HCT116 (cell line): Measurements from ENCODE around the gene LRRC4B. TPM values are rescaled to one million over a fixed set of nuclear protein-coding genes. Genes with fewer than 3 reads are reported as not detected.

ENCODE experiments used
- ATAC-seq: fragments of 200-7000 bp; cut with Tn5 transposase; 2 replicates; pipeline ENCODE4 v1.9.1; 2020; ENCODE audit warnings: mild to moderate bottlenecking, moderate library complexity
- BruUV-seq: library from RNA; stranded (reverse); fragments of 400-500 nt; replicated peaks from 2 replicates; lab custom pipeline; 2021; lab: Mats Ljungman, UMichigan
- CTCF ChIA-PET: fragments of 300-600 bp; sonication (Branson Sonifier 250); formaldehyde crosslinking; loops from one replicate; lab custom pipeline; 2021; ENCODE audit warnings: antibody characterized with exemption; lab: Charles Lee
- POLR2A ChIA-PET: fragments of 300-600, 350-600 bp; sonication (Branson Sonifier 250); formaldehyde crosslinking; loops from one replicate; lab custom pipeline; 2021; ENCODE audit warnings: antibody characterized with exemption; lab: Charles Lee
- RAD21 ChIA-PET, 2 experiments: fragments of 300-600 bp; sonication (Branson Sonifier 250); formaldehyde crosslinking; loops; one replicate each; lab custom pipeline; 2023; ENCODE audit warnings: low total read pairs in 2 of 2; ENCODE audit not compliant: uncharacterized antibody in 2 of 2, unreplicated experiment in 2 of 2, low non-redundant PET in 1 of 2; lab: Charles Lee
- DNase-seq: peaks from one replicate; pipeline ENCODE4 v3.0.0-alpha.2; 2010; ENCODE audit warnings: low read depth, low spot score
- H2AFZ ChIP-seq: fragments of 200-600 bp; shearing (Covaris generic), sonication (generic); 2 replicates; pipeline ENCODE4 v1.6.1; 2017; ENCODE audit warnings: low read depth, mixed run types, mixed read lengths, antibody characterized with exemption, low read length; ENCODE audit not compliant: poor library complexity, severe bottlenecking
- H3K27ac ChIP-seq: 2 replicates; pipeline ENCODE4 v1.5.1; 2012; ENCODE audit warnings: low read depth, low read length
- H3K27me3 ChIP-seq: fragments of 200-600 bp; sonication (generic); 2 replicates; pipeline ENCODE4 v1.6.1; 2016; ENCODE audit warnings: mixed run types, low read length, mixed read lengths; ENCODE audit not compliant: insufficient read depth
- H3K36me3 ChIP-seq, 2 experiments: fragments of 200-500 bp in 1 of 2; fragments of 200-600 bp in 1 of 2; sonication (Bioruptor generic) in 1 of 2; sonication (generic) in 1 of 2; 2 replicates each; pipeline versions ENCODE4 v1.5.1 to v1.6.1; 2014 to 2016; ENCODE audit warnings: low read length in 2 of 2, inconsistent platforms in 1 of 2, mixed read lengths in 1 of 2, mixed run types in 1 of 2; ENCODE audit not compliant: insufficient read depth in 2 of 2, control insufficient read depth in 1 of 2
- H3K4me1 ChIP-seq, 2 experiments: fragments of 200-600 bp in 1 of 2; sonication (generic) in 1 of 2; 2 replicates each; pipeline versions ENCODE4 v1.5.1 to v1.6.1; 2012 to 2017; ENCODE audit warnings: low read length in 2 of 2, inconsistent platforms in 1 of 2, mild to moderate bottlenecking in 1 of 2, mixed read lengths in 1 of 2, mixed run types in 1 of 2, moderate library complexity in 1 of 2; ENCODE audit not compliant: insufficient read depth in 2 of 2, control insufficient read depth in 1 of 2
- H3K4me2 ChIP-seq: fragments of 200-600 bp; sonication (generic); 2 replicates; pipeline ENCODE4 v1.6.1; 2017; ENCODE audit warnings: mixed run types, low read length, mixed read lengths
- H3K4me3 ChIP-seq, 2 experiments: fragments of 200-600 bp in 1 of 2; sonication (generic) in 1 of 2; replicated peaks in 1 of 2; 2 replicates each; pipeline ENCODE4 v1.5.1; 2011 to 2016; ENCODE audit warnings: low read length in 2 of 2, control low read depth in 1 of 2, low read depth in 1 of 2, mild to moderate bottlenecking in 1 of 2, mixed read lengths in 1 of 2, mixed run types in 1 of 2
- H3K79me2 ChIP-seq: fragments of 200-600 bp; sonication (generic); 2 replicates; pipeline ENCODE4 v1.6.1; 2017; ENCODE audit warnings: mild to moderate bottlenecking, mixed run types, low read length, moderate library complexity, mixed read lengths; ENCODE audit not compliant: insufficient read depth
- H3K9ac ChIP-seq: fragments of 200-600 bp; sonication (generic); 2 replicates; pipeline ENCODE4 v1.6.1; 2016; ENCODE audit warnings: low read length, mixed read lengths
- H3K9me2 ChIP-seq: fragments of 200-600 bp; sonication (generic), shearing (Covaris generic); 2 replicates; pipeline ENCODE4 v1.6.1; 2017; ENCODE audit warnings: mixed run types, mild to moderate bottlenecking, moderate library complexity; ENCODE audit not compliant: insufficient read depth
- H3K9me3 ChIP-seq, 2 experiments: fragments of 200-500 bp in 1 of 2; fragments of 200-600 bp in 1 of 2; sonication (Bioruptor generic) in 1 of 2; sonication (generic) in 1 of 2; 2 replicates each; pipeline ENCODE4 v1.6.1; 2014 to 2017; ENCODE audit warnings: low read length in 2 of 2, mixed read lengths in 2 of 2, inconsistent platforms in 1 of 2, low read depth in 1 of 2, mild to moderate bottlenecking in 1 of 2, mixed run types in 1 of 2, moderate library complexity in 1 of 2; ENCODE audit not compliant: control insufficient read depth in 1 of 2, insufficient read depth in 1 of 2
- H4K20me1 ChIP-seq: fragments of 200-600 bp; sonication (generic), shearing (Covaris generic); 2 replicates; pipeline ENCODE4 v1.6.1; 2017; ENCODE audit warnings: mixed run types, mild to moderate bottlenecking, moderate library complexity; ENCODE audit not compliant: insufficient read depth
- ATF3 ChIP-seq: IDR thresholded peaks from 2 replicates; pipeline ENCODE4 v1.6.1; 2012
- CBX3 ChIP-seq: IDR thresholded peaks from 2 replicates; pipeline ENCODE4 v1.6.1; 2012; ENCODE audit warnings: low read depth
- CEBPB ChIP-seq: IDR thresholded peaks from 2 replicates; pipeline ENCODE4 v1.6.1; 2012; ENCODE audit warnings: low read depth
- CTCF ChIP-seq, 3 experiments: fragments of 200-600 bp in 1 of 3; sonication (generic) in 1 of 3; IDR thresholded peaks in 2 of 3; conservative IDR thresholded peaks in 1 of 3; 2 replicates each; pipeline ENCODE4 v1.5.1; 2012 to 2017; ENCODE audit warnings: low read depth in 2 of 3, low read length in 2 of 3, antibody characterized with exemption in 1 of 3, borderline replicate concordance in 1 of 3, control low read depth in 1 of 3, mild to moderate bottlenecking in 1 of 3, mixed read lengths in 1 of 3, mixed run types in 1 of 3, moderate library complexity in 1 of 3; ENCODE audit not compliant: insufficient read depth in 1 of 3
- EGR1 ChIP-seq: IDR thresholded peaks from 2 replicates; pipeline ENCODE4 v1.6.1; 2012; ENCODE audit warnings: low read depth
- ELF1 ChIP-seq: IDR thresholded peaks from 2 replicates; pipeline ENCODE4 v1.6.1; 2012; ENCODE audit warnings: low read depth, borderline replicate concordance
- EZH2phosphoT487 ChIP-seq: fragments of 200-600 bp; IDR thresholded peaks from 2 replicates; pipeline ENCODE4 v1.6.1; 2018; ENCODE audit warnings: antibody characterized with exemption, borderline replicate concordance
- FOSL1 ChIP-seq: IDR thresholded peaks from 2 replicates; pipeline ENCODE4 v1.6.1; 2012; ENCODE audit warnings: low read depth
- JUND ChIP-seq: IDR thresholded peaks from 2 replicates; pipeline ENCODE4 v1.6.1; 2012
- POLR2A ChIP-seq: IDR thresholded peaks from 2 replicates; pipeline ENCODE4 v1.7.0; 2011; ENCODE audit warnings: borderline replicate concordance; ENCODE audit not compliant: insufficient read depth, insufficient read length; ENCODE audit errors: extremely low read depth
- POLR2AphosphoS5 ChIP-seq: IDR thresholded peaks from 2 replicates; pipeline ENCODE4 v1.6.1; 2011; ENCODE audit warnings: mild to moderate bottlenecking, low read depth, low read length, moderate library complexity
- SIN3A ChIP-seq: IDR thresholded peaks from 2 replicates; pipeline ENCODE4 v1.6.1; 2012; ENCODE audit warnings: low read depth
- SP1 ChIP-seq: IDR thresholded peaks from 2 replicates; pipeline ENCODE4 v1.6.1; 2012; ENCODE audit warnings: low read depth
- SRF ChIP-seq: IDR thresholded peaks from 2 replicates; pipeline ENCODE4 v1.6.1; 2012; ENCODE audit warnings: low read depth
- YY1 ChIP-seq: IDR thresholded peaks from 2 replicates; pipeline ENCODE4 v1.6.1; 2011; ENCODE audit warnings: low read length, low read depth, moderate library complexity, mild to moderate bottlenecking; ENCODE audit not compliant: insufficient replicate concordance; ENCODE audit errors: extremely low read depth
- ZBTB33 ChIP-seq: IDR thresholded peaks from 2 replicates; pipeline ENCODE4 v1.6.1; 2011; ENCODE audit warnings: mild to moderate bottlenecking, low read length, moderate library complexity; ENCODE audit not compliant: insufficient replicate concordance; ENCODE audit errors: extremely low read depth
- ZFX ChIP-seq: fragments of 450-650 bp; IDR thresholded peaks from 2 replicates; pipeline ENCODE4 v1.6.1; 2017
- ZNF274 ChIP-seq: fragments of 200-500 bp; sonication (Bioruptor generic); IDR thresholded peaks from 2 replicates; pipeline ENCODE4 v1.6.1; 2014; ENCODE audit warnings: mild to moderate bottlenecking, low read depth, low read length, inconsistent platforms
- intact Hi-C: fragments of 100-400 bp; cut with micrococcal nuclease; formaldehyde crosslinking; loops from 2 replicates; pipeline ENCODE4 v1.10.0; 2022
- total RNA-seq: library from RNA; stranded (reverse); gene quantifications from one replicate; pipeline ENCODE4 v1.2.1, GENCODE V29; 2021; ENCODE audit not compliant: unreplicated experiment

The LRRC4B gene
- total RNA-seq, 1 experiment from 2014 or later: 0.89 TPM

- no peak overlapping the region for H3K27ac ChIP-seq
- no peaks in the 10 kb centered on the region for H3K79me2 ChIP-seq
- H3K9me2 ChIP-seq: no peaks in the 10 kb centered on the region
- no peak for ATAC-seq
- intact Hi-C loops: no loop called here
- ChIA-PET CTCF (no interaction called here), RAD21 (no interaction called here), POLR2A (no interaction called here)
- peaks cover 12 to 29% of the 10 kb centered on the region in 2 experiments for H3K4me1 ChIP-seq
- H2AFZ ChIP-seq: no peak overlapping the region
- H3K4me3 ChIP-seq: no peak overlapping the region
- no peak overlapping the region for H3K4me2 ChIP-seq
- TF ChIP-seq JUND (no peak), POLR2A (no peak), ZFX (no peak), POLR2AphosphoS5 (no peak), EGR1 (no peak), ELF1 (no peak), CEBPB (no peak), YY1 (no peak), CTCF (IDR thresholded peaks at IDR 0.05 in 2 of 3, conservative IDR thresholded peaks at IDR 0.05 in 1 of 3; ENCODE audit: borderline replicate concordance in 1 of 3, insufficient read depth in 1 of 3, low read depth in 2 of 3, low read length in 2 of 3) (no peak), ZBTB33 (no peak), SP1 (no peak), ATF3 (no peak), SIN3A (no peak), FOSL1 (no peak), SRF (no peak), CBX3 (no peak), EZH2phosphoT487 (no peak), ZNF274 (no peak)
- no TSS peak for BruUV-seq
- no peaks in the 10 kb centered on the region for H3K9me3 ChIP-seq
- no peaks in the 10 kb centered on the region for H4K20me1 ChIP-seq
- no peaks in the 10 kb centered on the region for H3K27me3 ChIP-seq
- DNase-seq: no peak
- H3K36me3 ChIP-seq: no peaks in the 10 kb centered on the region
- H3K9ac ChIP-seq: no peak overlapping the region
Measured at GRCh38 chr19:50493171-50493570, 75.1 kb downstream of the LRRC4B start.
